B cell (primary cell): ENCODE results near the gene MFSD6. TPM values are rescaled to one million over a fixed set of nuclear protein-coding genes. Genes with fewer than 3 reads are reported as not detected.

ENCODE experiments used
- ATAC-seq: fragments of 200-7000 bp; cut with Tn5 transposase; one replicate; pipeline ENCODE4 v1.10.0; 2021; ENCODE audit warnings: low read depth, mild to moderate bottlenecking, moderate number of reproducible peaks, moderate library complexity
- CTCF ChIA-PET: fragments of 350-600 bp; sonication (Branson Sonifier 250); formaldehyde crosslinking; loops from one replicate; lab custom pipeline; 2021; ENCODE audit warnings: antibody characterized with exemption, inconsistent platforms; lab: Charles Lee
- POLR2A ChIA-PET: fragments of 350-600 bp; sonication (Branson Sonifier 250); formaldehyde crosslinking; loops from one replicate; lab custom pipeline; 2021; ENCODE audit warnings: antibody characterized with exemption; lab: Charles Lee
- DNase-seq: peaks from one replicate; pipeline ENCODE4 v3.0.0; 2013
- H2AFZ ChIP-seq: 2 replicates; pipeline ENCODE4 v1.6.1; 2012; ENCODE audit warnings: mild to moderate bottlenecking, low read depth, low read length; ENCODE audit not compliant: insufficient read depth, poor library complexity, severe bottlenecking
- H3K27ac ChIP-seq, 2 donors: 1 replicate in 1 of 2; 2 replicates in 1 of 2; pipeline ENCODE4 v1.5.1; 2012 to 2013; ENCODE audit warnings: low read length in 2 of 2, mild to moderate bottlenecking in 2 of 2, moderate library complexity in 1 of 2
- H3K27me3 ChIP-seq, 4 experiments: fragments of 200-600 bp in 1 of 4; sonication (generic) in 1 of 4; replicated peaks in 1 of 4; 1 replicate in 2 of 4; 2 replicates in 2 of 4; pipeline versions ENCODE4 v1.6.1 to v1.7.0; 2013 to 2016; ENCODE audit warnings: low read length in 3 of 4, mild to moderate bottlenecking in 2 of 4, mixed read lengths in 1 of 4, moderate library complexity in 1 of 4; ENCODE audit not compliant: insufficient read depth in 4 of 4, control insufficient read depth in 3 of 4; ENCODE audit errors: control extremely low read depth in 1 of 4
- H3K36me3 ChIP-seq, 2 experiments: replicated peaks in 1 of 2; 1 replicate in 1 of 2; 2 replicates in 1 of 2; pipeline versions ENCODE4 v1.6.1 to v1.7.1; 2013; ENCODE audit warnings: low read length in 1 of 2; ENCODE audit not compliant: insufficient read depth in 2 of 2, control insufficient read depth in 1 of 2; ENCODE audit errors: control extremely low read depth in 1 of 2, extremely low read depth in 1 of 2
- H3K4me1 ChIP-seq, 2 donors: fragments of 200-600 bp in 1 of 2; sonication (generic) in 1 of 2; 1 replicate in 1 of 2; 2 replicates in 1 of 2; pipeline versions ENCODE4 v1.5.1 to v1.6.1; 2013 to 2017; ENCODE audit warnings: low read length in 2 of 2; ENCODE audit not compliant: control insufficient read depth in 2 of 2, insufficient read depth in 2 of 2
- H3K4me2 ChIP-seq: replicated peaks from 2 replicates; pipeline ENCODE3; 2012; ENCODE audit warnings: mild to moderate bottlenecking, low read depth, low read length; ENCODE audit not compliant: poor library complexity, severe bottlenecking
- H3K4me3 ChIP-seq, 5 experiments: fragments of 200-600 bp in 1 of 5; sonication (generic) in 1 of 5; 1 replicate in 3 of 5; 2 replicates in 2 of 5; pipeline versions ENCODE4 v1.5.1 to v1.7.0; 2011 to 2016; ENCODE audit warnings: low read length in 4 of 5, mild to moderate bottlenecking in 4 of 5, low read depth in 2 of 5, control low read depth in 1 of 5, moderate library complexity in 1 of 5; ENCODE audit not compliant: insufficient read depth in 1 of 5; ENCODE audit errors: control extremely low read depth in 1 of 5, extremely low read depth in 1 of 5
- H3K79me2 ChIP-seq: fragments of 200-600 bp; sonication (generic); one replicate; pipeline ENCODE4 v1.6.0; 2016; ENCODE audit warnings: low read length; ENCODE audit not compliant: control insufficient read depth, insufficient read depth
- H3K9ac ChIP-seq: fragments of 200-600 bp; sonication (generic); 2 replicates; pipeline ENCODE4 v1.6.1; 2017; ENCODE audit warnings: mild to moderate bottlenecking, low read length, moderate library complexity
- H3K9me3 ChIP-seq, 3 donors: one replicate each; pipeline versions ENCODE4 v1.6.1 to v1.7.1; 2013; ENCODE audit warnings: low read length in 2 of 3; ENCODE audit not compliant: control insufficient read depth in 2 of 3, insufficient read depth in 1 of 3; ENCODE audit errors: control extremely low read depth in 1 of 3
- H4K20me1 ChIP-seq: 2 replicates; pipeline ENCODE4 v1.6.0; 2012; ENCODE audit warnings: mild to moderate bottlenecking, low read length; ENCODE audit not compliant: insufficient read depth, control insufficient read depth, poor library complexity, severe bottlenecking
- H3K27ac Mint-ChIP-seq: one replicate; pipeline ENCODE4 v1.8.0; 2021; ENCODE audit warnings: mixed read lengths
- H3K27me3 Mint-ChIP-seq: one replicate; pipeline ENCODE4 v1.8.0; 2021; ENCODE audit warnings: mixed read lengths
- H3K4me1 Mint-ChIP-seq: one replicate; pipeline ENCODE4 v1.8.0; 2021; ENCODE audit warnings: mixed read lengths
- H3K4me3 Mint-ChIP-seq: one replicate; pipeline ENCODE4 v1.8.0; 2021; ENCODE audit warnings: mixed read lengths
- H3K9me3 Mint-ChIP-seq: one replicate; pipeline ENCODE4 v1.8.0; 2022; ENCODE audit warnings: mixed read lengths; ENCODE audit not compliant: insufficient read depth
- EZH2 ChIP-seq: IDR thresholded peaks from 2 replicates; pipeline ENCODE4 v1.6.1; 2012; ENCODE audit warnings: borderline replicate concordance, low read depth, mild to moderate bottlenecking, moderate library complexity, low read length; ENCODE audit not compliant: insufficient read depth, poor library complexity, severe bottlenecking
- WGBS: methylation state at CpG from one replicate; pipeline ENCODE4 v1.1.5; 2013; ENCODE audit warnings: missing lambda C conversion rate; ENCODE audit not compliant: insufficient coverage; 5-methylcytosine and 5-hydroxymethylcytosine counted together
- intact Hi-C: fragments of 100-400 bp; cut with micrococcal nuclease; formaldehyde crosslinking; loops from one replicate; pipeline ENCODE4 v1.10.0; 2022
- polyA plus RNA-seq: library from polyadenylated mRNA; depleted of rRNA; stranded (reverse); fragments of >200 nt; gene quantifications from 2 replicates; pipeline ENCODE4 v1.2.3, GENCODE V29; 2012
- total RNA-seq, 2 donors: library from RNA; stranded (reverse); fragments of 120-200 nt in 1 of 2; gene quantifications; 1 replicate in 1 of 2; 2 replicates in 1 of 2; pipeline versions ENCODE4 v1.2.3 to v1.2.4, GENCODE V29; 2013 to 2022
- TF ChIP-seq, protein P1 (sequence below): fragments of 200-600 bp; IDR thresholded peaks from one replicate; pipeline ENCODE4 v1.8.0; 2022; ENCODE audit warnings: antibody characterized with exemption, mild to moderate bottlenecking

MFSD6 gene
- total and polyA plus RNA-seq, 2 donors (not counting 1 experiment from before 2014, with no cell fraction given): 13.5 to 33.8 TPM

DNA sequence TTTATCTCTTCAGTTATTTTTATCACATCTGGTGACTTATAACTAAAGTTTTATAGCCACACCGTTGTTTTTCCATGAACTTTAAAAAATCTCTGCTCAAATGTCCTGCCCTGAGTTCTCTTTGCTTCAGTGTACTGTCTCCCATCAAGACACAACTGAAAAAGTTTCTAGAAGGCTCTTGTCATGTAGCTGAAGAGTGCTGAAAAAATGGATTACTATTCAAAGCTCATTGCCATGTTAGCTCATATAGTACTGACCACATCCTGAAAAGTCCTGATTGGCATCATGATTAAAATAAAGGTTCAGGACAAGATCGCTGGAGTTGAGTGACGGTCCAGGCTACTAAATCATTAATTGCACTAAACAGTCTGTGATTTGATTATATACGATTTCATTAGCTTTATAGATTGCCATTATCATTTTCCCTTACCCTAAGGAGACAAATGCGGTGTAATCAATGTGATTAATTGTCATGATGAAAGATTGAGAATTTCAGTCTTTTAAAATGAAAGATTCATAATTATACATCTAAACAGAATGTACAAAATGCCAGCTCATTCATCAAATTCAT, 62.2 kb downstream of the MFSD6 start:
- Mint-ChIP-seq H3K9me3 (no peaks in the 10 kb centered on the region), H3K4me3 (no peak overlapping the region), H3K27me3 (no peaks in the 10 kb centered on the region), H3K27ac (no peak overlapping the region), H3K4me1 (peaks cover 42% of the 10 kb centered on the region)
- ChIA-PET POLR2A (no interaction called here), CTCF (interaction anchor here (0.8 kb wide), 1 partner anchor 11 kb away, joined by 4 read pairs; no protein-coding TSS in a partner anchor)
- Histone ChIP-seq H3K9ac (no peak overlapping the region), H3K4me1 (peaks cover 0 to 16% of the 10 kb centered on the region in 2 donors), H2AFZ (no peak overlapping the region), H3K27me3 (no peaks in the 10 kb centered on the region), H3K36me3 (peaks cover 4 to 13% of the 10 kb centered on the region in 2 experiments), H3K4me3 (no peak overlapping the region), H3K9me3 (no peaks in the 10 kb centered on the region), H3K79me2 (peaks cover 10% of the 10 kb centered on the region), H3K4me2 (no peak overlapping the region), H4K20me1 (no peaks in the 10 kb centered on the region), H3K27ac (no peak overlapping the region)
- ATAC-seq (no peak), DNase-seq (no peak)
- intact Hi-C loops: no loop called here
- TF ChIP-seq EZH2: no peak
- TF ChIP-seq, protein P1, sequence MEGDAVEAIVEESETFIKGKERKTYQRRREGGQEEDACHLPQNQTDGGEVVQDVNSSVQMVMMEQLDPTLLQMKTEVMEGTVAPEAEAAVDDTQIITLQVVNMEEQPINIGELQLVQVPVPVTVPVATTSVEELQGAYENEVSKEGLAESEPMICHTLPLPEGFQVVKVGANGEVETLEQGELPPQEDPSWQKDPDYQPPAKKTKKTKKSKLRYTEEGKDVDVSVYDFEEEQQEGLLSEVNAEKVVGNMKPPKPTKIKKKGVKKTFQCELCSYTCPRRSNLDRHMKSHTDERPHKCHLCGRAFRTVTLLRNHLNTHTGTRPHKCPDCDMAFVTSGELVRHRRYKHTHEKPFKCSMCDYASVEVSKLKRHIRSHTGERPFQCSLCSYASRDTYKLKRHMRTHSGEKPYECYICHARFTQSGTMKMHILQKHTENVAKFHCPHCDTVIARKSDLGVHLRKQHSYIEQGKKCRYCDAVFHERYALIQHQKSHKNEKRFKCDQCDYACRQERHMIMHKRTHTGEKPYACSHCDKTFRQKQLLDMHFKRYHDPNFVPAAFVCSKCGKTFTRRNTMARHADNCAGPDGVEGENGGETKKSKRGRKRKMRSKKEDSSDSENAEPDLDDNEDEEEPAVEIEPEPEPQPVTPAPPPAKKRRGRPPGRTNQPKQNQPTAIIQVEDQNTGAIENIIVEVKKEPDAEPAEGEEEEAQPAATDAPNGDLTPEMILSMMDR: no peak
- WGBS: no CpG with 5 or more reads among the region's 5 CpGs

DNA sequence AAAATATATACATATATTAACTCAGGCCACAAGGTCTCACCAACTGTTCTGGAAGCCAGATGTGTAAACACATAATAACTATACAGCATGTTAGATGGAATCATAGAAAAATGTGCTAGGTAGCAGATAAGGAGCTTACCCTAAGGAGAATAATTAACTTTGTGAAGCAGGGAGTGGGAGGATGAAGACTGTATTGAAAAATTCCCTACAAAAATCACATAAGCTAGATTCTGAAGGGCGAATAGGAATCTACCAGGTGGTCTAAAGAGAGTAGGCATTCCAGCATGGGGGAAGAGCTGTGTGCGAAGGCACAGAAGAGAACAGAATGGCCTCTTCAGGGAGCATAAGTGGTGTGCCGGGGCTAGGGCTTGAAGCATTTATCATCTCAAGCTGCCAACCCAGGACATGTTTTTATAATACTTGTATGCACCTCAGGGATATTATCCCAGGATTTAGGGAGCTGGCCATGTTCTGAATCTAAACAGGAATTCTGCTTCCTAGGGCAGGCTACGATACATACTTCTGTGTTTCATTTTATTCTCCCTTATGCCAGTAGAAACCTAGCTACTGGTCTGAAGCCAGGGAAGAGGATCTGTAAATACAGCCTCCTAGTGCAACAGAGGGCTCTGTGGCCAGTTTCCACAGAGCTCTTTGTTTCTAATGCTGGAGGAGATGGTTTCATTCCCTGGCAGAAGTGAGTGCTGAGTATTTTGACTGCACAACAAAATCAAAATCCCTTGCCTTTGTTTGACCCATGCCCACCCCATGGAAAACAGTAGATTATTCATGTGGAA, 69.7 kb downstream of the MFSD6 start:
- Histone ChIP-seq H2AFZ (no peak overlapping the region), H4K20me1 (no peaks in the 10 kb centered on the region), H3K27me3 (no peaks in the 10 kb centered on the region), H3K79me2 (no peaks in the 10 kb centered on the region), H3K4me2 (no peak overlapping the region), H3K27ac (no peak overlapping the region), H3K4me1 (no peaks in the 10 kb centered on the region), H3K9me3 (no peaks in the 10 kb centered on the region), H3K9ac (no peak overlapping the region), H3K36me3 (peaks cover 0 to 3% of the 10 kb centered on the region in 2 experiments), H3K4me3 (no peak overlapping the region)
- intact Hi-C loops: no loop called here
- H3K27me3 Mint-ChIP-seq: no peaks in the 10 kb centered on the region
- no peak for ATAC-seq
- no peaks in the 10 kb centered on the region for H3K4me1 Mint-ChIP-seq
- H3K27ac Mint-ChIP-seq: no peak overlapping the region
- CTCF ChIA-PET: no interaction called here
- WGBS: 100% methylated on average over 2 of the region's 4 CpGs
- no peak for DNase-seq
- POLR2A ChIA-PET: no interaction called here
- no peaks in the 10 kb centered on the region for H3K9me3 Mint-ChIP-seq
- no peak overlapping the region for H3K4me3 Mint-ChIP-seq
- TF ChIP-seq, protein P1: no peak
- TF ChIP-seq EZH2: no peak
